ENCODE results near the gene UQCC2. TPM values are rescaled to one million over a fixed set of nuclear protein-coding genes. Genes with fewer than 3 reads are reported as not detected.

UQCC2 gene
- total and polyA plus RNA-seq, 4 experiments from 2014 or later, result 22.8 to 57.9 (median 34.6) TPM

GRCh38 chr6:33665957-33666356 is 45.5 kb downstream of the UQCC2 start:
- Mint-ChIP-seq H3K36me3 (peaks cover 29 to 63% of the 10 kb centered on the region in 2 donors), H3K27me3 (no peaks in the 10 kb centered on the region), H3K4me1 (peaks cover 14 to 19% (median 17%) of the 10 kb centered on the region in 4 donors), H3K4me3 (no peak overlapping the region), H3K9me3 (no peaks in the 10 kb centered on the region), H3K27ac (peak overlapping the region in 1 of 7 donors; percentile 7)
- no peak overlapping the region for H3K27ac ChIP-seq (ENCODE audit: low read depth, low read length)
- ChIA-PET CTCF (ENCODE audit: partially characterized antibody) (interaction anchor here (0.6 to 1.4 kb wide), 2 partner anchors 81 to 1140 kb away, joined by 3 read pairs; no protein-coding TSS in a partner anchor), POLR2A (ENCODE audit: partially characterized antibody) (interaction anchor here (2.0 kb wide), 1 partner anchor 29 kb away, joined by 7 read pairs; no protein-coding TSS in a partner anchor)
- H3K27me3 ChIP-seq (ENCODE audit: insufficient read depth, low read length), result no peaks in the 10 kb centered on the region
- H3K9me3 ChIP-seq (ENCODE audit: control insufficient read depth in 1 of 2, low read length in 2 of 2), result no peaks in the 10 kb centered on the region
- no peak overlapping the region for H3K4me3 ChIP-seq (ENCODE audit: low read length in 2 of 2)
- intact Hi-C loops (cut with micrococcal nuclease), result no loop called here
- H3K36me3 ChIP-seq (ENCODE audit: insufficient read depth, low read length), result peaks cover 46% of the 10 kb centered on the region
- peaks cover 14% of the 10 kb centered on the region for H3K4me1 ChIP-seq (ENCODE audit: insufficient read depth, low read length)
- peak in 1 of 5 donors; percentile 1 for DNase-seq

GRCh38 chr6:33664506-33665057 is 46.9 kb downstream of the UQCC2 start:
- Mint-ChIP-seq H3K4me1 (peaks cover 12 to 17% (median 15%) of the 10 kb centered on the region in 4 donors), H3K4me3 (no peak overlapping the region), H3K9me3 (no peaks in the 10 kb centered on the region), H3K27ac (peak overlapping the region in 1 of 7 donors; percentile 43), H3K36me3 (peaks cover 29 to 69% of the 10 kb centered on the region in 2 donors), H3K27me3 (no peaks in the 10 kb centered on the region)
- no peak overlapping the region for H3K4me3 ChIP-seq (ENCODE audit: low read length in 2 of 2)
- intact Hi-C loops (cut with micrococcal nuclease), result no loop called here
- peaks cover 40% of the 10 kb centered on the region for H3K36me3 ChIP-seq (ENCODE audit: insufficient read depth, low read length)
- peaks cover 14% of the 10 kb centered on the region for H3K4me1 ChIP-seq (ENCODE audit: insufficient read depth, low read length)
- CTCF ChIA-PET (ENCODE audit: partially characterized antibody), result no interaction called here
- POLR2A ChIA-PET (ENCODE audit: partially characterized antibody), result no interaction called here
- H3K27ac ChIP-seq (ENCODE audit: low read depth, low read length), result no peak overlapping the region
- DNase-seq, result peak in 1 of 5 donors; percentile 13
- no peaks in the 10 kb centered on the region for H3K27me3 ChIP-seq (ENCODE audit: insufficient read depth, low read length)
- H3K9me3 ChIP-seq (ENCODE audit: control insufficient read depth in 1 of 2, low read length in 2 of 2), result no peaks in the 10 kb centered on the region

- H3K27ac Mint-ChIP-seq, result peak overlapping the region in 3 of 7 donors; percentile 31 to 48 (median 43)
- intact Hi-C loops (cut with micrococcal nuclease), result no loop called here
- ChIA-PET POLR2A (ENCODE audit: partially characterized antibody) (no interaction called here), CTCF (ENCODE audit: partially characterized antibody) (no interaction called here)
- Histone ChIP-seq H3K36me3 (ENCODE audit: insufficient read depth, low read length) (peaks cover 39% of the 10 kb centered on the region), H3K27ac (ENCODE audit: low read depth, low read length) (no peak overlapping the region), H3K9me3 (ENCODE audit: control insufficient read depth in 1 of 2, low read length in 2 of 2) (no peaks in the 10 kb centered on the region), H3K4me3 (ENCODE audit: low read length in 2 of 2) (no peak overlapping the region), H3K4me1 (ENCODE audit: insufficient read depth, low read length) (peaks cover 7% of the 10 kb centered on the region), H3K27me3 (ENCODE audit: insufficient read depth, low read length) (no peaks in the 10 kb centered on the region)
- H3K36me3 Mint-ChIP-seq, result peaks cover 25 to 65% of the 10 kb centered on the region in 2 donors
- H3K9me3 Mint-ChIP-seq, result no peaks in the 10 kb centered on the region
- no peaks in the 10 kb centered on the region for H3K27me3 Mint-ChIP-seq
- DNase-seq, result peak in 1 of 5 donors; percentile 5
- H3K4me3 Mint-ChIP-seq, result no peak overlapping the region
- H3K4me1 Mint-ChIP-seq, result peaks cover 6 to 10% (median 9%) of the 10 kb centered on the region in 4 donors
These were observed 47.6 kb downstream of the UQCC2 start for GRCh38 chr6:33663727-33664449.

DNA sequence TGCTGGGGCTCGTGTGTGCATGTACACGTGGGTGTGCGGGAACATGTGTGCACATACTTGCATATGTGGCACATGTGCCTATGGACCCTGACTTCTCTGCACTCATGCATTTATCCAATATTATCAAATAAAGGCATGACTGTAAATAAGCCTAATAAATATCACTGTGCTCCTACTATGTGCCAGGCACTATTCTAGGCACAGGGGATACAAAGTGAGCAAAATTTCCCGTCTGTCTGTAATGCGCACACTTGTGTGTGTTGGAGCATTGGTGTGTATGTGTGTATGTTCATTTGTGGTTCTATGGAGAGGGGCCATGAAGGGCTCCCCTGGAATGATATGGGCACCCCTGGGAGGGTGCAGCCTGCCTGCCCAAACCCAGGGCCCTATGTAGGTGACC is 48.5 kb downstream of the UQCC2 start:
- CTCF ChIA-PET (ENCODE audit: partially characterized antibody), result no interaction called here
- no peaks in the 10 kb centered on the region for H3K27me3 Mint-ChIP-seq
- peaks cover 21 to 65% of the 10 kb centered on the region in 2 donors for H3K36me3 Mint-ChIP-seq
- no peak overlapping the region for H3K27ac ChIP-seq (ENCODE audit: low read depth, low read length)
- H3K9me3 Mint-ChIP-seq, result no peaks in the 10 kb centered on the region
- H3K27ac Mint-ChIP-seq, result peak overlapping the region in 2 of 7 donors; percentile 18 to 61
- H3K4me3 Mint-ChIP-seq, result no peak overlapping the region
- DNase-seq, result no peak
- intact Hi-C loops (cut with micrococcal nuclease), result no loop called here
- H3K27me3 ChIP-seq (ENCODE audit: insufficient read depth, low read length), result no peaks in the 10 kb centered on the region
- peaks cover 39% of the 10 kb centered on the region for H3K36me3 ChIP-seq (ENCODE audit: insufficient read depth, low read length)
- H3K4me1 ChIP-seq (ENCODE audit: insufficient read depth, low read length), result no peaks in the 10 kb centered on the region
- H3K4me1 Mint-ChIP-seq, result peaks cover 0 to 2% (median 1%) of the 10 kb centered on the region in 4 donors
- POLR2A ChIA-PET (ENCODE audit: partially characterized antibody), result no interaction called here
- no peak overlapping the region for H3K4me3 ChIP-seq (ENCODE audit: low read length in 2 of 2)
- no peaks in the 10 kb centered on the region for H3K9me3 ChIP-seq (ENCODE audit: control insufficient read depth in 1 of 2, low read length in 2 of 2)

GRCh38 chr6:33662318-33662717 is 49.2 kb downstream of the UQCC2 start:
- peaks cover 36% of the 10 kb centered on the region for H3K36me3 ChIP-seq (ENCODE audit: insufficient read depth, low read length)
- Mint-ChIP-seq H3K4me3 (no peak overlapping the region), H3K27me3 (no peaks in the 10 kb centered on the region), H3K36me3 (peaks cover 22 to 66% of the 10 kb centered on the region in 2 donors), H3K9me3 (no peaks in the 10 kb centered on the region), H3K27ac (peak overlapping the region in 2 of 7 donors; percentile 42 to 51), H3K4me1 (peaks cover 0 to 1% (median 0%) of the 10 kb centered on the region in 4 donors)
- ChIA-PET POLR2A (ENCODE audit: partially characterized antibody) (no interaction called here), CTCF (ENCODE audit: partially characterized antibody) (interaction anchor here (1.4 kb wide), 1 partner anchor 31 kb away, joined by 5 read pairs; no protein-coding TSS in a partner anchor)
- H3K4me1 ChIP-seq (ENCODE audit: insufficient read depth, low read length), result no peaks in the 10 kb centered on the region
- H3K27me3 ChIP-seq (ENCODE audit: insufficient read depth, low read length), result no peaks in the 10 kb centered on the region
- no peak overlapping the region for H3K4me3 ChIP-seq (ENCODE audit: low read length in 2 of 2)
- no peaks in the 10 kb centered on the region for H3K9me3 ChIP-seq (ENCODE audit: control insufficient read depth in 1 of 2, low read length in 2 of 2)
- no peak overlapping the region for H3K27ac ChIP-seq (ENCODE audit: low read depth, low read length)
- DNase-seq, result no peak
- intact Hi-C loops (cut with micrococcal nuclease), result no loop called here

DNA sequence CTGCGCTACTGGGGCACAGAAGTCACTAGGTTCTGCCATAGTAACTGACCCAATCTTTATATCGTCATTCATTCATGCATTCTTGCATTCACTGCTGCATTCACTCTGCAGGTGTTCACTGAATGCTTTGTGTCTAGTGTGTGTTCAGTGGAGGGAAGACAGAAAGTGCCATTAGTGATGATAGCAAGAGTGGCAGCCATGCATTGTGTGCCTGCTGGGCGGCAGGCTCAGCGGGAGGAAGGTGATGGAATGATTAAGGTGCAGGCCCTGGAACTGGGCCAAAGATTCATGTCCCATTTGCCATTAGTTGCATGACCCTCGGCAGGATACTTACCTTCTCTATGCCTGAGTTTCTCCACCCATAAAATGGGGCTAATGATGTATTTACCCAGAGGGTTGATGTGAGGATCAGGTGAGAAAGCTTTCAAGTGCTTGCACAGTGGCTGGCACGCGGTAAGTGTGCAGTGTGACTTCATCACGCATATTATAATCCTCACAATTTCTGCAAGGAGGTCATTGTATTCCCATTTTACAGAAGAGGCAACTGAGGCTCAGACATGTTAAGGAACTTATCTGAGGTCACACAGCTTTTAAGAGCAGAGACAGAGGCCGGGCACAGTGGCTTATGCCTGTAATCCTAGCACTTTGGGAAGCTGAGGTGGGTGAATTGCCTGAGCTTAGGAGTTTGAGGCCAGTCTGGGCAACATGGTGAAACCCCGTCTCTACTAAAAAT is 50.2 kb downstream of the UQCC2 start:
- Mint-ChIP-seq H3K27ac (no peak overlapping the region), H3K27me3 (no peaks in the 10 kb centered on the region), H3K9me3 (no peaks in the 10 kb centered on the region), H3K4me1 (peaks cover 0 to 1% (median 0%) of the 10 kb centered on the region in 4 donors), H3K36me3 (peaks cover 15 to 66% of the 10 kb centered on the region in 2 donors), H3K4me3 (no peak overlapping the region)
- DNase-seq, result no peak
- Histone ChIP-seq H3K4me3 (ENCODE audit: low read length in 2 of 2) (no peak overlapping the region), H3K9me3 (ENCODE audit: control insufficient read depth in 1 of 2, low read length in 2 of 2) (no peaks in the 10 kb centered on the region), H3K4me1 (ENCODE audit: insufficient read depth, low read length) (no peaks in the 10 kb centered on the region), H3K27me3 (ENCODE audit: insufficient read depth, low read length) (no peaks in the 10 kb centered on the region), H3K27ac (ENCODE audit: low read depth, low read length) (no peak overlapping the region), H3K36me3 (ENCODE audit: insufficient read depth, low read length) (peaks cover 28% of the 10 kb centered on the region)
- intact Hi-C loops (cut with micrococcal nuclease), result no loop called here
- ChIA-PET POLR2A (ENCODE audit: partially characterized antibody) (interaction anchor here (0.7 kb wide), 1 partner anchor 383 kb away, joined by 3 read pairs; no protein-coding TSS in a partner anchor), CTCF (ENCODE audit: partially characterized antibody) (interaction anchor here (1.4 kb wide), 1 partner anchor 30 kb away, joined by 5 read pairs; no protein-coding TSS in a partner anchor)

- no peaks in the 10 kb centered on the region for H3K27me3 Mint-ChIP-seq
- H3K27ac Mint-ChIP-seq, result peak overlapping the region in 3 of 7 donors; percentile 11 to 70 (median 49)
- H3K4me3 Mint-ChIP-seq, result no peak overlapping the region
These were observed 51.5 kb downstream of the UQCC2 start for GRCh38 chr6:33659986-33660385.

More at GRCh38 chr6:33659986-33660385, 51.5 kb downstream of the UQCC2 start:
- no peak overlapping the region for H3K27ac ChIP-seq (ENCODE audit: low read depth, low read length)
- intact Hi-C loops (cut with micrococcal nuclease), result no loop called here
- no peak overlapping the region for H3K4me3 ChIP-seq (ENCODE audit: low read length in 2 of 2)
- ChIA-PET POLR2A (ENCODE audit: partially characterized antibody) (interaction anchor here (1.2 kb wide), 1 partner anchor 10 kb away, joined by 3 read pairs; no protein-coding TSS in a partner anchor), CTCF (ENCODE audit: partially characterized antibody) (interaction anchor here (1.6 kb wide), 1 partner anchor 43 kb away, joined by 5 read pairs; no protein-coding TSS in a partner anchor)
- Mint-ChIP-seq H3K9me3 (no peaks in the 10 kb centered on the region), H3K4me1 (peaks cover 0 to 1% (median 0%) of the 10 kb centered on the region in 4 donors), H3K36me3 (peaks cover 14 to 66% of the 10 kb centered on the region in 2 donors)
- H3K36me3 ChIP-seq (ENCODE audit: insufficient read depth, low read length), result peaks cover 32% of the 10 kb centered on the region
- H3K9me3 ChIP-seq (ENCODE audit: control insufficient read depth in 1 of 2, low read length in 2 of 2), result no peaks in the 10 kb centered on the region
- peak in 1 of 5 donors; percentile 11 for DNase-seq
- H3K4me1 ChIP-seq (ENCODE audit: insufficient read depth, low read length), result no peaks in the 10 kb centered on the region
- no peaks in the 10 kb centered on the region for H3K27me3 ChIP-seq (ENCODE audit: insufficient read depth, low read length)

All from CD4-positive, alpha-beta memory T cell (primary cell).